Upper lobe of left lung (tissue), 6 donors: ENCODE results near the gene CENPX. TPM values are rescaled to one million over a fixed set of nuclear protein-coding genes. Genes with fewer than 3 reads are reported as not detected.

ENCODE experiments used
- ATAC-seq, 2 donors: fragments of 200-7000 bp; cut with Tn5 transposase; one replicate each; pipeline ENCODE4 v1.9.1; 2022; ENCODE audit warnings: mild to moderate bottlenecking in 2 of 2, moderate library complexity in 2 of 2; ENCODE audit not compliant: low FRiP score in 2 of 2
- DNase-seq, 2 donors: peaks; one replicate each; pipeline ENCODE4 v3.0.0-alpha.2; 2019 to 2020
- H3K27ac ChIP-seq, 4 donors: fragments of 200-600 bp; sonication (generic); one replicate each; pipeline ENCODE4 v1.5.1; 2016 to 2019
- H3K27me3 ChIP-seq, 4 donors: fragments of 200-600 bp; sonication (generic); one replicate each; pipeline ENCODE4 v1.5.1; 2017 to 2019
- H3K36me3 ChIP-seq, 4 donors: fragments of 200-600 bp; sonication (generic); one replicate each; pipeline ENCODE4 v1.5.1; 2016 to 2019
- H3K4me1 ChIP-seq, 4 donors: fragments of 200-600 bp; sonication (generic); one replicate each; pipeline ENCODE4 v1.5.1; 2018 to 2019
- H3K4me3 ChIP-seq, 4 donors: fragments of 200-600 bp; sonication (generic); one replicate each; pipeline ENCODE4 v1.5.1; 2017 to 2019; ENCODE audit warnings: mild to moderate bottlenecking in 2 of 4, moderate library complexity in 1 of 4
- H3K9me3 ChIP-seq, 4 donors: fragments of 200-600 bp; sonication (generic); one replicate each; pipeline ENCODE4 v1.5.1; 2018 to 2019
- CTCF ChIP-seq, 6 experiments: fragments of 450-650 bp in 4 of 6; fragments of 200-600 bp in 2 of 6; sonication (generic) in 2 of 6; IDR thresholded peaks; one replicate each; pipeline ENCODE4 v1.5.1; 2016 to 2019; ENCODE audit warnings: antibody characterized with exemption in 6 of 6
- EP300 ChIP-seq, 4 donors: sonication (generic); formaldehyde crosslinking; IDR thresholded peaks; one replicate each; pipeline ENCODE4 v1.5.1; 2017; ENCODE audit warnings: antibody characterized with exemption in 4 of 4, control low read depth in 2 of 4
- POLR2A ChIP-seq, 4 donors: fragments of 450-650 bp; IDR thresholded peaks; one replicate each; pipeline ENCODE4 v1.5.1; 2016 to 2017; ENCODE audit warnings: antibody characterized with exemption in 4 of 4, mild to moderate bottlenecking in 2 of 4
- POLR2AphosphoS5 ChIP-seq, 2 donors: sonication (generic); formaldehyde crosslinking; IDR thresholded peaks; one replicate each; pipeline ENCODE4 v1.5.1; 2017; ENCODE audit warnings: antibody characterized with exemption in 2 of 2
- WGBS, 2 donors: methylation state at CpG; one replicate each; pipeline ENCODE4 v1.1.5; 2017 to 2018; 5-methylcytosine and 5-hydroxymethylcytosine counted together
- total RNA-seq, 6 donors: library from RNA; depleted of rRNA in 4 of 6; stranded (reverse); fragments of >200 nt in 4 of 6; gene quantifications; one replicate each; pipeline versions ENCODE4 v1.1.0 to v1.2.1, GENCODE V29; 2016 to 2021
- donor health status: DM: no; HTN: no; CAD: no; lungs with moderate emphysema.
- donor health status: DM: no; HTN: yes; CAD: no; lungs with severe emphysema.

The CENPX gene
- total RNA-seq, 6 donors from 2014 or later: 24.1 to 60.5 (median 47.8) TPM

GRCh38 chr17:82023447-82024241 is 966 bp upstream of the CENPX start:
- peak overlapping the region in 2 of 4 donors; percentile 34 to 72 for H3K27ac ChIP-seq
- no peaks in the 10 kb centered on the region for H3K9me3 ChIP-seq
- 4 to 19% methylated on average over 12 to 35 of the region's 55 CpGs for WGBS, 2 donors
- TF ChIP-seq CTCF (IDR thresholded peaks at IDR 0.05) (peak in 1 of 6 experiments; percentile 5), POLR2AphosphoS5 (IDR thresholded peaks at IDR 0.05) (no peak)
- H3K4me1 ChIP-seq: peaks cover 21 to 46% (median 35%) of the 10 kb centered on the region in 4 donors
- ATAC-seq (peak in 1 of 2 donors; percentile 2), DNase-seq (peak in 1 of 2 donors; percentile 58)
- peaks cover 0 to 8% (median 3%) of the 10 kb centered on the region in 4 donors for H3K36me3 ChIP-seq
- peak overlapping the region; percentile 44 to 99 (median 94) for H3K4me3 ChIP-seq
- no peaks in the 10 kb centered on the region for H3K27me3 ChIP-seq

GRCh38 chr17:82022981-82023446 is 336 bp upstream of the CENPX start, which contains the start of gene LRRC45:
TSS of gene LRRC45 (plus strand) at chr17:82023305. CDS start at chr17:82023644, 339 bp downstream.
- H3K9me3 ChIP-seq: no peaks in the 10 kb centered on the region
- peaks cover 21 to 46% (median 37%) of the 10 kb centered on the region in 4 donors for H3K4me1 ChIP-seq
- peak; percentile 97 to 98 for ATAC-seq
- no peaks in the 10 kb centered on the region for H3K27me3 ChIP-seq
- 0% methylated on average over 21 of the region's 42 CpGs; no CpG with 5 or more reads in 1 of the 2 donors for WGBS, 2 donors
- H3K4me3 ChIP-seq: peak within 1 kb of the TSS; percentile 90 to 99 (median 97)
- peak in 1 of 2 donors; percentile 13 for TF ChIP-seq POLR2AphosphoS5 (IDR thresholded peaks at IDR 0.05)
- no peak for TF ChIP-seq POLR2A (IDR thresholded peaks at IDR 0.05)
- peak; percentile 100 for DNase-seq
- peak within 1 kb of the TSS; percentile 73 to 91 (median 80) for H3K27ac ChIP-seq
- H3K36me3 ChIP-seq: peaks cover 0 to 12% (median under 1%) of the 10 kb centered on the region in 4 donors

- Histone ChIP-seq H3K9me3 (no peaks in the 10 kb centered on the region), H3K27ac (peak overlapping the region in 3 of 4 donors; percentile 76 to 91 (median 83)), H3K27me3 (no peaks in the 10 kb centered on the region), H3K4me3 (peak overlapping the region; percentile 90 to 99 (median 97)), H3K4me1 (peaks cover 21 to 50% (median 40%) of the 10 kb centered on the region in 4 donors), H3K36me3 (peaks cover 0 to 21% (median 2%) of the 10 kb centered on the region in 4 donors)
- no peak for DNase-seq
- no peak for TF ChIP-seq POLR2AphosphoS5 (IDR thresholded peaks at IDR 0.05)
- TF ChIP-seq POLR2A (IDR thresholded peaks at IDR 0.05): no peak
- no peak for TF ChIP-seq CTCF (IDR thresholded peaks at IDR 0.05)
- TF ChIP-seq EP300 (IDR thresholded peaks at IDR 0.05): no peak
- WGBS, 2 donors: 10 to 67% methylated on average over 1 to 10 of the region's 10 CpGs
- ATAC-seq: no peak
Measured at GRCh38 chr17:82021900-82022309, 773 bp downstream of the CENPX start.

- H3K9me3 ChIP-seq: no peaks in the 10 kb centered on the region
- peaks cover 21 to 53% (median 41%) of the 10 kb centered on the region in 4 donors for H3K4me1 ChIP-seq
- H3K27ac ChIP-seq: peak overlapping the region in 2 of 4 donors; percentile 83 to 91
- peak; percentile 84 to 88 for DNase-seq
- H3K27me3 ChIP-seq: no peaks in the 10 kb centered on the region
- TF ChIP-seq EP300 (IDR thresholded peaks at IDR 0.05) (no peak), CTCF (IDR thresholded peaks at IDR 0.05) (peak; percentile 54 to 90 (median 80))
- peaks cover 0 to 21% (median 2%) of the 10 kb centered on the region in 4 donors for H3K36me3 ChIP-seq
- 33 to 38% methylated on average over 3 to 25 of the region's 25 CpGs for WGBS, 2 donors
- H3K4me3 ChIP-seq: peak overlapping the region in 3 of 4 donors; percentile 90 to 99 (median 97)
- ATAC-seq: no peak
Measured at GRCh38 chr17:82021107-82021899, 1.4 kb downstream of the CENPX start.
